Measurements from ENCODE around the gene WDR73. TPM values are rescaled to one million over a fixed set of nuclear protein-coding genes. Genes with fewer than 3 reads are reported as not detected.

Gene WDR73
- total RNA-seq, 1 experiment from 2014 or later: 35.6 TPM

DNA sequence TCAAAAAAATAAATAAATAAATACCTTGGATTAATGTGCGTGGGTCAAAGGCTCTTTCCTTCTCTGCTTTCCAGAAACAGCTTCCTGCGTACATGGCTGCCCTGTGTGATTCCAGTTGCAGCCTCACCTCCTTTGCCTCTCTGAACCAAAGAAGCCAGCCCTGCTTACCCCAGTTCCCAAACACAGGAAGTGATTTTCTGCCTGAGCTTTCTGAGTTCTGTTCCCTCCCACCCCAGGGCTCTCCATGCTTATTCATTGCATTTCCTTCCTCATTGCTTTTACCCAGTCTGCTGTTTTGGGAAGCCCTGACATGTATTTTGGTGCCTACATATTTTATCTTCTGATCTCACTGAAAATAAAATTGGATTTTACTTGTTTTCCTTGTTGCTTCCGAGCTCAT is 37.8 kb downstream of the WDR73 start:
- Histone ChIP-seq H3K27me3 (ENCODE audit: insufficient read depth, low read length) (no peaks in the 10 kb centered on the region), H3K9ac (ENCODE audit: low read length) (no peak overlapping the region), H3K4me1 (ENCODE audit: control insufficient read depth in 1 of 2, insufficient read depth in 2 of 2, low read length in 2 of 2) (no peaks in the 10 kb centered on the region; a peak in 1 of 4 replicates), H3K4me3 (replicated peaks in 1 of 2; ENCODE audit: low read depth in 1 of 2, low read length in 2 of 2) (no peak overlapping the region), H3K79me2 (ENCODE audit: insufficient read depth, low read length) (no peaks in the 10 kb centered on the region; the same call in 1 of the 2 replicates), H4K20me1 (ENCODE audit: insufficient read depth) (no peaks in the 10 kb centered on the region), H3K9me2 (ENCODE audit: insufficient read depth) (no peaks in the 10 kb centered on the region), H2AFZ (ENCODE audit: low read depth, low read length, poor library complexity, severe bottlenecking) (no peak overlapping the region), H3K9me3 (ENCODE audit: control insufficient read depth in 1 of 2, insufficient read depth in 1 of 2, low read depth in 1 of 2, low read length in 2 of 2) (peaks cover 8 to 9% of the 10 kb centered on the region in 2 experiments; a peak in 3 of 4 replicates), H3K36me3 (ENCODE audit: control insufficient read depth in 1 of 2, insufficient read depth in 2 of 2, low read length in 2 of 2) (peaks cover 4% of the 10 kb centered on the region in 2 experiments; a peak in 3 of 4 replicates), H3K27ac (ENCODE audit: low read depth, low read length) (no peak overlapping the region), H3K4me2 (ENCODE audit: low read length) (no peak overlapping the region)
- intact Hi-C loops (cut with micrococcal nuclease): no loop called here
- ChIA-PET RAD21 (ENCODE audit: low non-redundant PET in 1 of 2, low total read pairs in 2 of 2, uncharacterized antibody in 2 of 2, unreplicated experiment in 2 of 2) (no interaction called here), POLR2A (no interaction called here), CTCF (no interaction called here)
- no peak for TF ChIP-seq YY1 (IDR thresholded peaks at IDR 0.05; ENCODE audit: extremely low read depth, insufficient replicate concordance, low read depth, low read length)
- TF ChIP-seq FOSL1 (IDR thresholded peaks at IDR 0.05; ENCODE audit: low read depth): no peak
- TF ChIP-seq POLR2A (IDR thresholded peaks at IDR 0.05; ENCODE audit: borderline replicate concordance, extremely low read depth, insufficient read depth, insufficient read length): no peak
- TF ChIP-seq, protein P1, sequence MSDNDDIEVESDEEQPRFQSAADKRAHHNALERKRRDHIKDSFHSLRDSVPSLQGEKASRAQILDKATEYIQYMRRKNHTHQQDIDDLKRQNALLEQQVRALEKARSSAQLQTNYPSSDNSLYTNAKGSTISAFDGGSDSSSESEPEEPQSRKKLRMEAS (IDR thresholded peaks at IDR 0.05): no peak
- TF ChIP-seq SIN3A (IDR thresholded peaks at IDR 0.05; ENCODE audit: low read depth): no peak
- TF ChIP-seq SP1 (IDR thresholded peaks at IDR 0.05; ENCODE audit: low read depth): no peak
- TF ChIP-seq SRF (IDR thresholded peaks at IDR 0.05; ENCODE audit: low read depth): no peak
- no peak for TF ChIP-seq EZH2phosphoT487 (IDR thresholded peaks at IDR 0.05; ENCODE audit: borderline replicate concordance)
- TF ChIP-seq CEBPB (IDR thresholded peaks at IDR 0.05; ENCODE audit: low read depth): no peak
- TF ChIP-seq JUND (IDR thresholded peaks at IDR 0.05): no peak
- TF ChIP-seq EZH2 (IDR thresholded peaks at IDR 0.05): no peak
- TF ChIP-seq, protein P2, sequence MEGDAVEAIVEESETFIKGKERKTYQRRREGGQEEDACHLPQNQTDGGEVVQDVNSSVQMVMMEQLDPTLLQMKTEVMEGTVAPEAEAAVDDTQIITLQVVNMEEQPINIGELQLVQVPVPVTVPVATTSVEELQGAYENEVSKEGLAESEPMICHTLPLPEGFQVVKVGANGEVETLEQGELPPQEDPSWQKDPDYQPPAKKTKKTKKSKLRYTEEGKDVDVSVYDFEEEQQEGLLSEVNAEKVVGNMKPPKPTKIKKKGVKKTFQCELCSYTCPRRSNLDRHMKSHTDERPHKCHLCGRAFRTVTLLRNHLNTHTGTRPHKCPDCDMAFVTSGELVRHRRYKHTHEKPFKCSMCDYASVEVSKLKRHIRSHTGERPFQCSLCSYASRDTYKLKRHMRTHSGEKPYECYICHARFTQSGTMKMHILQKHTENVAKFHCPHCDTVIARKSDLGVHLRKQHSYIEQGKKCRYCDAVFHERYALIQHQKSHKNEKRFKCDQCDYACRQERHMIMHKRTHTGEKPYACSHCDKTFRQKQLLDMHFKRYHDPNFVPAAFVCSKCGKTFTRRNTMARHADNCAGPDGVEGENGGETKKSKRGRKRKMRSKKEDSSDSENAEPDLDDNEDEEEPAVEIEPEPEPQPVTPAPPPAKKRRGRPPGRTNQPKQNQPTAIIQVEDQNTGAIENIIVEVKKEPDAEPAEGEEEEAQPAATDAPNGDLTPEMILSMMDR (IDR thresholded peaks at IDR 0.05 in 2 of 3, conservative IDR thresholded peaks at IDR 0.05 in 1 of 3; ENCODE audit: borderline replicate concordance in 1 of 3, insufficient read depth in 1 of 3, low read depth in 2 of 3, low read length in 2 of 3): no peak
- TF ChIP-seq, protein P3, sequence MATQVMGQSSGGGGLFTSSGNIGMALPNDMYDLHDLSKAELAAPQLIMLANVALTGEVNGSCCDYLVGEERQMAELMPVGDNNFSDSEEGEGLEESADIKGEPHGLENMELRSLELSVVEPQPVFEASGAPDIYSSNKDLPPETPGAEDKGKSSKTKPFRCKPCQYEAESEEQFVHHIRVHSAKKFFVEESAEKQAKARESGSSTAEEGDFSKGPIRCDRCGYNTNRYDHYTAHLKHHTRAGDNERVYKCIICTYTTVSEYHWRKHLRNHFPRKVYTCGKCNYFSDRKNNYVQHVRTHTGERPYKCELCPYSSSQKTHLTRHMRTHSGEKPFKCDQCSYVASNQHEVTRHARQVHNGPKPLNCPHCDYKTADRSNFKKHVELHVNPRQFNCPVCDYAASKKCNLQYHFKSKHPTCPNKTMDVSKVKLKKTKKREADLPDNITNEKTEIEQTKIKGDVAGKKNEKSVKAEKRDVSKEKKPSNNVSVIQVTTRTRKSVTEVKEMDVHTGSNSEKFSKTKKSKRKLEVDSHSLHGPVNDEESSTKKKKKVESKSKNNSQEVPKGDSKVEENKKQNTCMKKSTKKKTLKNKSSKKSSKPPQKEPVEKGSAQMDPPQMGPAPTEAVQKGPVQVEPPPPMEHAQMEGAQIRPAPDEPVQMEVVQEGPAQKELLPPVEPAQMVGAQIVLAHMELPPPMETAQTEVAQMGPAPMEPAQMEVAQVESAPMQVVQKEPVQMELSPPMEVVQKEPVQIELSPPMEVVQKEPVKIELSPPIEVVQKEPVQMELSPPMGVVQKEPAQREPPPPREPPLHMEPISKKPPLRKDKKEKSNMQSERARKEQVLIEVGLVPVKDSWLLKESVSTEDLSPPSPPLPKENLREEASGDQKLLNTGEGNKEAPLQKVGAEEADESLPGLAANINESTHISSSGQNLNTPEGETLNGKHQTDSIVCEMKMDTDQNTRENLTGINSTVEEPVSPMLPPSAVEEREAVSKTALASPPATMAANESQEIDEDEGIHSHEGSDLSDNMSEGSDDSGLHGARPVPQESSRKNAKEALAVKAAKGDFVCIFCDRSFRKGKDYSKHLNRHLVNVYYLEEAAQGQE (IDR thresholded peaks at IDR 0.05; ENCODE audit: low read depth): no peak
- DNase-seq (ENCODE audit: low read depth, low spot score) (no peak), ATAC-seq (no peak)
- BruUV-seq (replicated peaks): no TSS peak
